Stomach (tissue), 19 donors: ENCODE data around the gene FMN1. TPM values are rescaled to one million over a fixed set of nuclear protein-coding genes. Genes with fewer than 3 reads are reported as not detected.

Experiments
- DNase-seq, 2 donors: peaks; one replicate each; pipeline versions ENCODE4 v3.0.0 to v3.0.0-alpha.2; 2013 to 2019
- H3K27ac ChIP-seq, 5 donors: fragments of 200-600 bp in 4 of 5; sonication (generic) in 4 of 5; one replicate each; pipeline ENCODE4 v1.5.1; 2013 to 2019; ENCODE audit warnings: mild to moderate bottlenecking in 1 of 5, moderate library complexity in 1 of 5
- H3K27me3 ChIP-seq, 3 donors: fragments of 200-600 bp; sonication (generic); one replicate each; pipeline ENCODE4 v1.5.1; 2017 to 2019; ENCODE audit warnings: mixed run types in 1 of 3
- H3K36me3 ChIP-seq, 4 donors: fragments of 200-600 bp; sonication (generic); 1 replicate in 3 of 4; 2 replicates in 1 of 4; pipeline ENCODE4 v1.5.1; 2016 to 2019
- H3K4me1 ChIP-seq, 4 donors: fragments of 200-600 bp; sonication (generic); one replicate each; pipeline ENCODE4 v1.5.1; 2016 to 2019
- H3K4me3 ChIP-seq, 4 donors: fragments of 200-600 bp; sonication (generic) in 3 of 4; one replicate each; pipeline ENCODE4 v1.5.1; 2016 to 2019; ENCODE audit warnings: mild to moderate bottlenecking in 1 of 4
- H3K9me3 ChIP-seq, 4 donors: fragments of 200-600 bp; sonication (generic); one replicate each; pipeline ENCODE4 v1.5.1; 2016 to 2019
- CTCF ChIP-seq, 7 experiments: fragments of 450-650 bp in 4 of 7; fragments of 200-600 bp in 3 of 7; sonication (generic) in 3 of 7; IDR thresholded peaks; one replicate each; pipeline ENCODE4 v1.5.1; 2016 to 2019; ENCODE audit warnings: antibody characterized with exemption in 7 of 7, control low read depth in 2 of 7, mild to moderate bottlenecking in 1 of 7
- EP300 ChIP-seq: sonication (generic); formaldehyde crosslinking; IDR thresholded peaks from one replicate; pipeline ENCODE4 v1.6.1; 2017; ENCODE audit warnings: antibody characterized with exemption
- POLR2A ChIP-seq, 4 donors: fragments of 450-650 bp; IDR thresholded peaks; one replicate each; pipeline ENCODE4 v1.6.1; 2016; ENCODE audit warnings: antibody characterized with exemption in 4 of 4, control low read depth in 2 of 4, mild to moderate bottlenecking in 1 of 4, moderate library complexity in 1 of 4
- POLR2AphosphoS5 ChIP-seq, 3 donors: sonication (generic); formaldehyde crosslinking; IDR thresholded peaks; one replicate each; pipeline ENCODE4 v1.6.1; 2016; ENCODE audit warnings: antibody characterized with exemption in 3 of 3
- WGBS, 5 donors: extraction: QIAGEN DNeasy Blood & Tissue Kit in 3 of 5; methylation state at CpG; one replicate each; pipeline versions ENCODE4 v1.1.5 to v1.1.7; 2013 to 2018; 5-methylcytosine and 5-hydroxymethylcytosine counted together
- intact Hi-C: fragments of 100-400 bp; cut with DNase I; formaldehyde crosslinking; loops from one replicate; pipeline ENCODE4 v1.15.1; 2023; ENCODE audit warnings: low total_unique reads
- long read RNA-seq, 10 donors: transcript quantifications; one replicate each; lab custom pipeline, GENCODE V29; 2026
- polyA plus RNA-seq, 3 donors: library from polyadenylated mRNA; stranded (reverse); fragments of 200-250 nt; gene quantifications; one replicate each; pipeline ENCODE4 v1.2.3, GENCODE V29; 2013
- total RNA-seq, 5 donors: library from RNA; depleted of rRNA; stranded (reverse); fragments of >200 nt; gene quantifications; one replicate each; pipeline versions ENCODE4 v1.1.0 to v1.2.3, GENCODE V29; 2014 to 2016
- donor health status: healthy with polysubstance abuse.
- donor health status: Bipolar disorder and iron deficiency.
- donor health status: healthy.

FMN1 gene, protein sequence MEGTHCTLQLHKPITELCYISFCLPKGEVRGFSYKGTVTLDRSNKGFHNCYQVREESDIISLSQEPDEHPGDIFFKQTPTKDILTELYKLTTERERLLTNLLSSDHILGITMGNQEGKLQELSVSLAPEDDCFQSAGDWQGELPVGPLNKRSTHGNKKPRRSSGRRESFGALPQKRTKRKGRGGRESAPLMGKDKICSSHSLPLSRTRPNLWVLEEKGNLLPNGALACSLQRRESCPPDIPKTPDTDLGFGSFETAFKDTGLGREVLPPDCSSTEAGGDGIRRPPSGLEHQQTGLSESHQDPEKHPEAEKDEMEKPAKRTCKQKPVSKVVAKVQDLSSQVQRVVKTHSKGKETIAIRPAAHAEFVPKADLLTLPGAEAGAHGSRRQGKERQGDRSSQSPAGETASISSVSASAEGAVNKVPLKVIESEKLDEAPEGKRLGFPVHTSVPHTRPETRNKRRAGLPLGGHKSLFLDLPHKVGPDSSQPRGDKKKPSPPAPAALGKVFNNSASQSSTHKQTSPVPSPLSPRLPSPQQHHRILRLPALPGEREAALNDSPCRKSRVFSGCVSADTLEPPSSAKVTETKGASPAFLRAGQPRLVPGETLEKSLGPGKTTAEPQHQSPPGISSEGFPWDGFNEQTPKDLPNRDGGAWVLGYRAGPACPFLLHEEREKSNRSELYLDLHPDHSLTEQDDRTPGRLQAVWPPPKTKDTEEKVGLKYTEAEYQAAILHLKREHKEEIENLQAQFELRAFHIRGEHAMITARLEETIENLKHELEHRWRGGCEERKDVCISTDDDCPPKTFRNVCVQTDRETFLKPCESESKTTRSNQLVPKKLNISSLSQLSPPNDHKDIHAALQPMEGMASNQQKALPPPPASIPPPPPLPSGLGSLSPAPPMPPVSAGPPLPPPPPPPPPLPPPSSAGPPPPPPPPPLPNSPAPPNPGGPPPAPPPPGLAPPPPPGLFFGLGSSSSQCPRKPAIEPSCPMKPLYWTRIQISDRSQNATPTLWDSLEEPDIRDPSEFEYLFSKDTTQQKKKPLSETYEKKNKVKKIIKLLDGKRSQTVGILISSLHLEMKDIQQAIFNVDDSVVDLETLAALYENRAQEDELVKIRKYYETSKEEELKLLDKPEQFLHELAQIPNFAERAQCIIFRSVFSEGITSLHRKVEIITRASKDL (N-terminal part only)
- 10 to 100 TPM; 16.5 to 58.0 (median 40.8) TPM for total RNA-seq
- polyA plus RNA-seq = 1 to 10 TPM in 2 of 3 donors, under 1 TPM in 1; 0.40 to 4.1 (median 1.7) TPM
- long read RNA-seq, donor 1 = 0 reads
- long read RNA-seq, donor 2 = 0 reads
- long read RNA-seq, donor 3 = 0 reads
- long read RNA-seq, donor 4 = 0 reads
- long read RNA-seq, donor 5 = 0 reads
- long read RNA-seq, donor 6, full-length matches to known transcripts = 2 of 2 reads
- long read RNA-seq, donor 6, partial matches to known transcripts = 0 of 2 reads
- long read RNA-seq, donor 6, other reads (novel, unspliced or antisense) = 0 of 2 reads
- long read RNA-seq, donor 7, full-length matches to known transcripts = 1 of 1 reads
- long read RNA-seq, donor 7, partial matches to known transcripts = 0 of 1 reads
- long read RNA-seq, donor 7, other reads (novel, unspliced or antisense) = 0 of 1 reads
- long read RNA-seq, donor 8 = 0 reads
- long read RNA-seq, donor 9 = 0 reads
- long read RNA-seq, donor 10 = 0 reads

DNA sequence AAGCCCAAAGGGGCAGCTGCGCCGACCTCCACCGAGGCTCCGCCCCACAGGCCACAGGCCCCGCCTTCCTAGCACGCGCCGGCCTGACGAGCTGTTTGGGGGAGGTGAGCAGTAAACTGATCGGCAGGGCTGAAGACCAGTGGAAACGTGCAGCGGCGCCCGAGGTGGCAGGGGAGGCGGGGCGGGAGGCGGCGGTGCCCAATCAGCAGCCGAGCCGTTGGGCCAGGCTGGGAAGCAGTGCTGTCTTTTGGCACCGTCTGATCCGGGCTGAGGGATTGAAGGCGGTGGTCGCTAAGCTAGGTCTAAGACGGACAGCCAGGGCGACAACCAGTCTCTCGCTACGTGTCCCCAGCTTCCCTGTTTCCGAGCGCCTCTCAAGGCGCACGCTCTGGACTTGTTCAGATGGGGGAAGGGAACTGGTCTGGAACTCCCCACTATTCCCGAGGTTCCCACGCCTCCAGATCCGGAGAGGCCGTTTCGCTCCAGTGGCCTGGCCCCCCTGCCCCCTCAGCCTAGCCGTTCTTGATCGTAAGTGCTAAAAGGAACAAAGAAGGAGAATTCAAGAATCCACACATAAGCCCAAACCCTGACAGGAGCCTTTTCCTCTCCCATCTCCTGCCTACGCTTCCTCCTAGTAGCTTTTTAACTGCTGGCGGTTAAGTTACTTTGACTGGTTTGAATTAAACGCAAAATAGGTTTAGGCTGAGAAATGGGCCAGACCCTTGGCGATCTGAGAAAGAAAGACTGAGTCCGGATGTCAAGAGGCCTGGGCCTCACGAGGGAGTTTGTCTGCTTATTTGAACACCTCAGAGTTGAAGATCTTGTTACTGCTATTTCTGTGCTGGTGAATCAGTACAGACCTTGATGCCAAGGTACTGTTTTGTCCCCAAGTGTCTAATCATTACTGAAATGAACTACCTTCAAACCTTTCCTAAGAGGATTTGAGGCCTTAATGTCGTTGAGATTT lies at the start of gene FMN1:
Gene FMN1 (minus strand): TSS at position 11 of the 967 bp plus-strand sequence. CDS start 39,800 bp downstream, outside the sequence.
- H3K4me3 ChIP-seq = peak within 1 kb of the TSS; percentile 52 to 59 (median 57)
- TF ChIP-seq CTCF (IDR thresholded peaks at IDR 0.05) (no peak), POLR2AphosphoS5 (IDR thresholded peaks at IDR 0.05) (peak; percentile 25 to 70 (median 45))
- WGBS, 5 donors = 6 to 14% (median 9%) methylated on average over 31 to 46 of the region's 46 CpGs
- H3K36me3 ChIP-seq = no peaks in the 10 kb centered on the region
- peaks cover 0 to 13% (median 8%) of the 10 kb centered on the region in 4 donors for H3K4me1 ChIP-seq
- peaks cover 0 to 8% (median 5%) of the 10 kb centered on the region in 3 donors for H3K27me3 ChIP-seq
- H3K9me3 ChIP-seq = no peaks in the 10 kb centered on the region
- H3K27ac ChIP-seq = peak within 1 kb of the TSS; percentile 52 to 81 (median 71)
- peak; percentile 96 to 97 for DNase-seq
- intact Hi-C loops = no loop called here

- Histone ChIP-seq H3K27ac (no peak overlapping the region), H3K4me1 (no peaks in the 10 kb centered on the region), H3K36me3 (no peaks in the 10 kb centered on the region), H3K4me3 (no peak overlapping the region), H3K27me3 (no peaks in the 10 kb centered on the region), H3K9me3 (no peaks in the 10 kb centered on the region)
- intact Hi-C loops = no loop called here
- 86 to 100% (median 95%) methylated on average over 1 of the region's 1 CpG for WGBS, 5 donors
- TF ChIP-seq POLR2A (IDR thresholded peaks at IDR 0.05) (no peak), POLR2AphosphoS5 (IDR thresholded peaks at IDR 0.05) (no peak), CTCF (IDR thresholded peaks at IDR 0.05) (no peak), EP300 (no peak)
- DNase-seq = no peak
These were observed 49.4 kb upstream of the FMN1 start for GRCh38 chr15:33243869-33244268.

GRCh38 chr15:33243393-33243792 lies 48.9 kb upstream of the FMN1 start:
- no peak overlapping the region for H3K27ac ChIP-seq
- H3K27me3 ChIP-seq = peaks cover 0 to 4% (median 0%) of the 10 kb centered on the region in 3 donors
- H3K4me1 ChIP-seq = no peaks in the 10 kb centered on the region
- no peak for TF ChIP-seq POLR2A (IDR thresholded peaks at IDR 0.05)
- no peak for TF ChIP-seq EP300
- no peak overlapping the region for H3K4me3 ChIP-seq
- no peak for DNase-seq
- no peaks in the 10 kb centered on the region for H3K9me3 ChIP-seq
- intact Hi-C loops = no loop called here
- 90 to 100% (median 93%) methylated on average over 2 of the region's 2 CpGs for WGBS, 5 donors
- H3K36me3 ChIP-seq = no peaks in the 10 kb centered on the region
